Activated naive CD4-positive, alpha-beta T cell treated with anti-CD3 and anti-CD28 coated beads, Interleukin-2, amount 50 U/mL, for 72 hours (primary cell): ENCODE results near the gene VN1R5. TPM values are rescaled to one million over a fixed set of nuclear protein-coding genes. Genes with fewer than 3 reads are reported as not detected.

ENCODE experiments used
- total RNA-seq, 2 donors: library from RNA; stranded (reverse); gene quantifications; one replicate each; pipeline ENCODE4 v1.2.3, GENCODE V29; 2022

Gene VN1R5
- total RNA-seq, 2 donors from 2014 or later: not detected

Other genes with a start within 250 kb of the VN1R5 start
- gene ZNF695, start 248.0 kb upstream of the VN1R5 start, total RNA-seq: under 1 TPM; 0.43 to 0.77 TPM
- 1 to 10 TPM; 3.2 to 4.5 TPM for gene ZNF670, start 177.3 kb upstream of the VN1R5 start, total RNA-seq
- 10 to 100 TPM in 1 of 2 donors, 1 to 10 TPM in 1; 6.2 to 10.1 TPM for gene ZNF669, start 151.7 kb upstream of the VN1R5 start, total RNA-seq
- gene ZNF124, start 84.1 kb upstream of the VN1R5 start, total RNA-seq: 10 to 100 TPM; 11.0 to 13.2 TPM
- gene ZNF496, start 75.8 kb downstream of the VN1R5 start, total RNA-seq: 10 to 100 TPM in 1 of 2 donors, 1 to 10 TPM in 1; 4.8 to 14.5 TPM
- gene NLRP3, start 160.1 kb downstream of the VN1R5 start, total RNA-seq: 1 to 10 TPM in 1 of 2 donors, under 1 TPM in 1; 0.34 to 1.3 TPM
- not detected for gene OR2B11, start 202.0 kb downstream of the VN1R5 start, total RNA-seq